ACC112 (cell line): ENCODE data around the gene GGNBP2.
"Not testable (repeated sequence)": the region's sequence is repeated elsewhere in the genome, so short reads cannot be mapped to it uniquely, and the experiment has no call there.

Experiments used
- H2AFZ ChIP-seq: fragments of 200-600 bp; sonication (generic); one replicate; pipeline ENCODE4 v1.6.0; 2017; ENCODE audit warnings: antibody characterized with exemption, low read length; ENCODE audit not compliant: unreplicated experiment
- H3K27ac ChIP-seq: fragments of 200-600 bp; sonication (generic); 2 replicates; pipeline ENCODE4 v1.5.1; 2014; ENCODE audit warnings: low read depth, mild to moderate bottlenecking, antibody characterized with exemption, low read length, moderate library complexity
- H3K27me3 ChIP-seq: fragments of 200-600 bp; sonication (generic); 2 replicates; pipeline ENCODE4 v1.6.1; 2014; ENCODE audit warnings: mild to moderate bottlenecking, antibody characterized with exemption, low read length, moderate library complexity, mixed read lengths; ENCODE audit not compliant: insufficient read depth
- H3K36me3 ChIP-seq: fragments of 200-600 bp; sonication (generic); 2 replicates; pipeline ENCODE4 v1.6.1; 2016; ENCODE audit warnings: mild to moderate bottlenecking, antibody characterized with exemption, low read length, moderate library complexity, mixed read lengths; ENCODE audit not compliant: insufficient read depth
- H3K4me1 ChIP-seq: fragments of 200-600 bp; sonication (generic); one replicate; pipeline ENCODE4 v1.6.1; 2016; ENCODE audit warnings: low read length, mixed read lengths; ENCODE audit not compliant: insufficient read depth, unreplicated experiment, control insufficient read depth
- H3K4me3 ChIP-seq: fragments of 200-600 bp; sonication (generic); 2 replicates; pipeline ENCODE4 v1.5.1; 2014; ENCODE audit warnings: mild to moderate bottlenecking, low read depth, low read length
- H3K79me2 ChIP-seq: fragments of 200-600 bp; sonication (generic); one replicate; pipeline ENCODE4 v1.6.0; 2016; ENCODE audit warnings: low read length; ENCODE audit not compliant: control insufficient read depth, unreplicated experiment, insufficient read depth

Gene GGNBP2

GRCh38 chr17:36505171-36505570 is 39.5 kb upstream of the GGNBP2 start:
- no peaks in the 10 kb centered on the region for H3K27me3 ChIP-seq
- H3K27ac ChIP-seq, result no peak overlapping the region
- H3K36me3 ChIP-seq, result no peaks in the 10 kb centered on the region; the same call in 1 of the 2 replicates

GRCh38 chr17:36506249-36506826 is 38.4 kb upstream of the GGNBP2 start:
- no peaks in the 10 kb centered on the region for H3K27me3 ChIP-seq
- no peak overlapping the region for H2AFZ ChIP-seq
- no peak overlapping the region for H3K27ac ChIP-seq
- no peaks in the 10 kb centered on the region for H3K4me1 ChIP-seq
- peaks cover 9% of the 10 kb centered on the region for H3K36me3 ChIP-seq
- H3K79me2 ChIP-seq, result no peaks in the 10 kb centered on the region
- H3K4me3 ChIP-seq, result no peak overlapping the region

More at GRCh38 chr17:36505171-36505570, 39.5 kb upstream of the GGNBP2 start:
- no peak overlapping the region for H3K4me3 ChIP-seq
- H2AFZ ChIP-seq, result no peak overlapping the region
- H3K79me2 ChIP-seq, result no peaks in the 10 kb centered on the region
- no peaks in the 10 kb centered on the region for H3K4me1 ChIP-seq

- H3K36me3 ChIP-seq, result peaks cover 9% of the 10 kb centered on the region; the same call in 1 of the 2 replicates
- H3K27ac ChIP-seq, result no peak overlapping the region
Measured at GRCh38 chr17:36506831-36507230, 37.9 kb upstream of the GGNBP2 start.

GRCh38 chr17:36507266-36507665 is 37.5 kb upstream of the GGNBP2 start:
- no peaks in the 10 kb centered on the region for H3K27me3 ChIP-seq
- H3K4me3 ChIP-seq, result no peak overlapping the region
- no peaks in the 10 kb centered on the region for H3K4me1 ChIP-seq
- H3K27ac ChIP-seq, result no peak overlapping the region
- H2AFZ ChIP-seq, result no peak overlapping the region
- H3K36me3 ChIP-seq, result peaks cover 9% of the 10 kb centered on the region; the same call in 1 of the 2 replicates
- H3K79me2 ChIP-seq, result no peaks in the 10 kb centered on the region

More at GRCh38 chr17:36506831-36507230, 37.9 kb upstream of the GGNBP2 start:
- no peaks in the 10 kb centered on the region for H3K79me2 ChIP-seq
- H3K4me1 ChIP-seq, result no peaks in the 10 kb centered on the region
- no peak overlapping the region for H2AFZ ChIP-seq
- H3K27me3 ChIP-seq, result no peaks in the 10 kb centered on the region
- no peak overlapping the region for H3K4me3 ChIP-seq

- not testable (repeated sequence) for H3K36me3 ChIP-seq, H3K4me3 ChIP-seq, H2AFZ ChIP-seq, H3K79me2 ChIP-seq, H3K27me3 ChIP-seq, H3K27ac ChIP-seq, H3K4me1 ChIP-seq
Measured at GRCh38 chr17:36508439-36508838, 36.3 kb upstream of the GGNBP2 start.

GRCh38 chr17:36509272-36509985 is 35.3 kb upstream of the GGNBP2 start:
- Histone ChIP-seq H3K79me2 (no peaks in the 10 kb centered on the region), H3K36me3 (peaks cover 9% of the 10 kb centered on the region; the same call in 1 of the 2 replicates), H2AFZ (no peak overlapping the region), H3K4me1 (no peaks in the 10 kb centered on the region), H3K4me3 (no peak overlapping the region), H3K27me3 (no peaks in the 10 kb centered on the region), H3K27ac (no peak overlapping the region)

- H3K4me1 ChIP-seq, result no peaks in the 10 kb centered on the region
- H2AFZ ChIP-seq, result no peak overlapping the region
- H3K36me3 ChIP-seq, result peaks cover 9% of the 10 kb centered on the region; the same call in 1 of the 2 replicates
- no peaks in the 10 kb centered on the region for H3K27me3 ChIP-seq
- H3K27ac ChIP-seq, result no peak overlapping the region
- no peaks in the 10 kb centered on the region for H3K79me2 ChIP-seq
- no peak overlapping the region for H3K4me3 ChIP-seq
Measured at GRCh38 chr17:36510636-36511035, 34.1 kb upstream of the GGNBP2 start.

- no peak overlapping the region for H2AFZ ChIP-seq
- H3K27me3 ChIP-seq, result no peaks in the 10 kb centered on the region
- no peak overlapping the region for H3K27ac ChIP-seq
- peaks cover 9% of the 10 kb centered on the region; the same call in 1 of the 2 replicates for H3K36me3 ChIP-seq
- no peak overlapping the region for H3K4me3 ChIP-seq
- no peaks in the 10 kb centered on the region for H3K4me1 ChIP-seq
- no peaks in the 10 kb centered on the region for H3K79me2 ChIP-seq
Measured at GRCh38 chr17:36511216-36511615, 33.5 kb upstream of the GGNBP2 start.

GRCh38 chr17:36512641-36513040 is 32.1 kb upstream of the GGNBP2 start:
- Histone ChIP-seq H3K4me1 (no peaks in the 10 kb centered on the region), H3K27me3 (no peaks in the 10 kb centered on the region), H3K79me2 (no peaks in the 10 kb centered on the region), H3K27ac (no peak overlapping the region), H2AFZ (no peak overlapping the region), H3K36me3 (peaks cover 9% of the 10 kb centered on the region; the same call in 1 of the 2 replicates), H3K4me3 (no peak overlapping the region)

- H2AFZ ChIP-seq, result no peak overlapping the region
- peaks cover 19% of the 10 kb centered on the region; the same call in 1 of the 2 replicates for H3K36me3 ChIP-seq
- no peaks in the 10 kb centered on the region for H3K4me1 ChIP-seq
- H3K27me3 ChIP-seq, result no peaks in the 10 kb centered on the region
- H3K79me2 ChIP-seq, result no peaks in the 10 kb centered on the region
- H3K27ac ChIP-seq, result no peak overlapping the region
- H3K4me3 ChIP-seq, result no peak overlapping the region
Measured at GRCh38 chr17:36514856-36515255, 29.9 kb upstream of the GGNBP2 start.

- Histone ChIP-seq H3K79me2 (no peaks in the 10 kb centered on the region), H3K4me3 (no peak overlapping the region), H3K27me3 (no peaks in the 10 kb centered on the region), H3K36me3 (peaks cover 21% of the 10 kb centered on the region), H3K4me1 (no peaks in the 10 kb centered on the region), H3K27ac (no peak overlapping the region), H2AFZ (no peak overlapping the region)
Measured at GRCh38 chr17:36515837-36516236, 28.9 kb upstream of the GGNBP2 start.
